Embryonic facial prominence (tissue), 1 donor: ENCODE measurements around the gene DIS3L.
"Not testable (repeated sequence)": the region's sequence is repeated elsewhere in the genome, so short reads cannot be mapped to it uniquely, and the experiment has no call there.

Source experiments
- DNase-seq: peaks from one replicate; pipeline ENCODE4 v3.0.0-alpha.2; 2016; ENCODE audit errors: extremely low spot score

Gene DIS3L

DNA sequence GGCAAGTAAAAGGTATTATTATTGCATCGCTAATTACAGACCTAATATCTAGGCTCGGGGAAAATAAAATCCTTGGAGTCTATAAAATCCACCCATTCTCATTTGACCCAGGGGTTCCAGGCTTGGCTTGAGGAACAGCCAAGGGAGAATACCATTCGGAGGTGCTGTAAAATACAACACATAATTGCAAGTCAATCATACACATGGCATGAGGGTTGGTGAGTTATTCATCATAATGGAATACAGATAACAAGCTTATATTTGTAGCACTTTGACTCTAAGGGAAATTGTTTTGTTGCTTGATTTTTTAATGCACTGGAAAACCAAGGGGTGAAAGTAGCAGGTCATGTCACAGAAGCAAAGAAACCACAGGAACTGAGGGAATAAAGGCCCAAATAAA, 16.8 kb upstream of the DIS3L start:
- no peak for DNase-seq

DNA sequence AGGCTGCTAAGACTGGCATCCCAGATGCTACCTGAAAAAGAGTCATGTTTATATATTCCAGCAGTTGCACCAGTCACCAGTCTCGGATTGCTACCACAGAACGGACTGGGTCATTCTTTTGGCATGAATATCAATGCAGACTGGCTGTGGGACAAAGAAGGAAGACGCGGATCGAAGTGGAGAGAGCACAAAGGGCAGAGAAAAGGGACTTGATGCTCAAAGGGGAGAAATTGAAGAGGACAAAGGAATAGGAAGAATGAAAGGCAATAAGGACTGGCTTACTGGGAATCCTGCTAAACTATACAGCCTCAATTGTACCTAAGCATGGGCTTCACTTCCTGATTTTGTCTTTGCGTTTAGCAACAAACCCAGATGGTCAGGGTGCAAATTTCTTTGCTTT, 15.3 kb upstream of the DIS3L start:
- DNase-seq, result no peak

DNA sequence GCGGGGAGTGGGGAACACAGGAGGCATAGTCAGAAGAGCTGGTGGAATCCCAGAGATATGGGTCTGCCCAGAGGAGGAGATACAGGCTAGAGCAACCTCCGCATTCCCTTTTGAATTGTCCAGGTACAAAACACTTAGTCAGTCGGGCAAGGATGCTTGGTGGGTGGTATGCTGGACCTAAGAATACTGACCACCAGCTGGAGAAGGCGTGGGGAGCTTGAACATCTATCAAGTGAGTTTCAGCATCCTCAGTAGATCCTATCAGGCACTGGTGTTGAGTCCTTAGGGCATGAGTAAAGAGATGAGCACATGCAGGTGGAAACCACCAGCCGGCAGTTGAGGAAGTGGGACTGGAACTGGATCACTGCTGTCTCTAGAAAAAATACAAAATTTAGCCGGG, 14.7 kb upstream of the DIS3L start:
- no peak for DNase-seq

DNA sequence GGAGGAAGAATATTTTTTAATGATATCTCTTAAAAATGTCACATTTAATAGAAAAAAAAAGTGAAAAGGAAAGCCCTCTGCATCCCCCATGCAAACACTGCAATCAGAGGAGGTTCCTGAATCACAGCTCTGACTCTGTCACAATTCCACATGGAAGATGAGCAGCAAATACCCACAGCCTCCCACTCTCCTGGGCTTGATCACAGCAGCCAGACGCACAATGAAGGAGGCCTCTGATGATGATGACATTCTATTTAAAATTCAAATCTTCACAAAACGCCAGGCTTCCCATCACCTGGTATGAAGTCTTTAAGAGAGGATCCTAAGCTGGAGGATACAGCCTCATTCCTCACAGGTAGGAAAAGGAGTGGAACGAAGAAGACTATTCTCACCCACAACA, 9.1 kb upstream of the DIS3L start:
- no peak for DNase-seq

DNA sequence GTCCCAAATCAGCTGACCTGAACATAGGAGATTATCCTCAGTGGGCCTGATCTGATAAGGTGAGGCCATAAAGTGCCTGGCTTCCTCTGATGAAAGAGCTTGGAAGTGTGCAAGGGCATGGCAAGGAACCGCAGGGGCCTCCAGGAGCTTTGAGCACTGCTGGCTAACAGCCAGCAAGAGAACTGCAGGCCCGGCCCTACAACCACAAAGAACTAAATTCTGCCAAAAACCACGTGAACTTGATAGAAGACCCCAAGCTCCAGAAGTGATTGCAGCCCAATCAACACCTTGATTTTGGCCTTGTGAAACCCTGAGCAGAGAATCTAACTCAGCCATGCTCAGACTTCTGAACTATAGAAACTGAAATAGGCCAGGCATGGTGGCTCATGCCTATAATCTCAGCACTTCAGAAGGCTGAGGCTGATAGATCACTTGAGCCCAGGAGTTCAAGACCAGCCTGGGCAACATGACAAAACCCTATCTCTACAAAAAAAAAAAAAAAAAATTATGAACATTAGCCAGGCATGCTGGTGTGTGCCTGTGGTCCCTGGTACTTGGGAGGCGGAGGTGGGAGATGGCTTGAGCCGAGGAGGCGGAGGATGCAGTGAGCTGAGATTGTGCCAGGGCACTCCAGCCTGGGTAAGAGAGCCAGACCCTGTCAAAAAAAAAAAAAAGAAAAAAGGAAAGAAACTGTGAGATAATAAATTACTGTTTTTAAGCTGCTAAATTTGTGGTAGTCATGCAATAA, 7.7 kb upstream of the DIS3L start:
- DNase-seq, result no peak

DNA sequence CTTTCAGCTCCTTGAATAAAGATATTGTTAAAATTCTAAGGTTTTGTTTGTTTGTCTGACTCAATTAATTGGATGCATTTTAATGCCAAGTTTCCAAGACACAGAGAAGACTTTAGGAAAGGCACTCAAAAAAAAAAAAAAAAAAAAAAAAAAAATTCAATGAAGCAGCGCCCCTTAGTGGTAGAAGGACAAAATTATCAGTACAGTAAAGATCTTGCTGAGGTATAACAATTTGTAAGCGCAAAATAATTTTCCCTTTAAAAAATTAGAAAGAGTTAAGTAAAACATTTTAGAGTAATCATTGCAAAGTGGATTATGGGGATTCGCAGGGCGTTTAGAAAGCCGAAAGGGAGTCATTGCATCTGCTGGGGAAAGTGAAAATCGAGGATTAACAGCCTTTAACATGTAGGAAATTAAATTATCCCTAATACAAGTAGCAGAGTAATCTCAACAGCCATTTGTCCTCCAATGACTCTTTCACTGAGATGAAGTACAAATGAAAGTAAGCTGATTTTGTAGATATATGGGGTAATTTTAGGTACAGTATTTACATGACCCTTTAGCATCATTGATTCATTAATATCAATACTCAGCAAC, 5.8 kb upstream of the DIS3L start:
- DNase-seq, result no peak

DNA sequence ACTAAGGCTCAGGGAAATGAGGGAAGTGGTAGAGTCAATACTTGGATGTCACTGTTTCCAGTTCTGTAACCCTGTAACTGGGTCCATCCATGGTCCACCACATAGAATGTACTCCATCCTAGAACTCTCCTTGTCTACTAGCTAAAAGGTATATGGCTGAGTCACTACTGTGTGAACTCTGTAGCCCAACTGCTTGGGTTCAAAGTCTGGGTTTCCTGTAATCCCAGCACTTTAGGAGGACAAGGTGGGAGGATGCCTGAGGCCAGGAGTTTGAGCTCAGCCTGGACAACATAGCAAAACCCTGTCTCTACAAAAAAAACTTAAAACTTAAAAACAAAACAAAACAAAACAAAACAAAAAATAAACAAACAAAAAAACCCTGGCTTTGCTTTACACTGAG, 5.3 kb upstream of the DIS3L start:
- DNase-seq, result no peak

DNA sequence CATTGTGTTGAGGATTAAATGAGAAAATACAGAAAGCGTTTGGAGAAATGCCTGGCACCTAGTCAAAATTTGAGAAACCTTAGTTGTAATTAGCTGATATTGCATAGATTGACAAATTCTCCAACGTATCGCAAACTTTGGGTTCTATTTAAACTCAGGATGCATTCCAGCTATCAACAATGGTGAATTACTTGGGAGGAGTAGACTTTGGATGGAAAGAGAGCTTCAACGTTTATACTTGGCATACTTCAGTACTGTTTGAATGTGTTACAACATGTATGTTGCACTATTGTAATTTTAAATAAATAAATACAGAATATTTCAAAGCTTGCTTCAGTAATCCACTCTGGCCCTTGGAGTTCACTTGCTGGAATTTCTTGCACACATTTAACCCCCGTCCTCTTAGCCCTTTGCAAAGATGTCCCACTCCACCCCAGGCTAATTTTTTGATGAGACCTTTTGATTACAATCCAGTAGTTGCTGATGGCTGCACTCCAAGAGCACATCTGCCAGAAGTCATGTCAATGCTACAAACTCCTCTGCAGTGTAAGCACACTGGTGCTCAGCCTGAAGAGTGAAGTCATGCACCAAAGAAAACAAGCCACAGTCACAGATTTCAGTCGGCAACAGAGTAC, 4.7 kb upstream of the DIS3L start:
- no peak for DNase-seq

DNA sequence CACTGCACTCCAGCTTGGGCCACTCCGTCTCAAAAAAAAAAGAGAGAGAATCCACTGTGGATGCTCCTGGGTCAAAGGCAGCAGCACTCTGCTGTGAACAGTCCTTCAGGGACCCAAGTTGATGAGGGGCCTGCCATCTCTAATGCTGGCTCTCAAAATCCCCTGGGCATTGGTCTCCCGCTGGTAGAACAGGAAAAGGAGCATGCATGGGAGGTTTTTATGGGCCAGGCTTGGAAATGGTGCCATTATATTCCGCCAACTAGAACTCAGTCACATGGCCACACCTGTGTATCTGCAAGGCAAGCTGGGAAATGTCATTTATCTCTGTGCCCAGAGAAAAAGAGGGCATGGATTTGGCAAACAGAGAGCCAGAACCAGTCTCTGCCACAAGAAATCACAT, 3.4 kb upstream of the DIS3L start:
- no peak for DNase-seq

DNA sequence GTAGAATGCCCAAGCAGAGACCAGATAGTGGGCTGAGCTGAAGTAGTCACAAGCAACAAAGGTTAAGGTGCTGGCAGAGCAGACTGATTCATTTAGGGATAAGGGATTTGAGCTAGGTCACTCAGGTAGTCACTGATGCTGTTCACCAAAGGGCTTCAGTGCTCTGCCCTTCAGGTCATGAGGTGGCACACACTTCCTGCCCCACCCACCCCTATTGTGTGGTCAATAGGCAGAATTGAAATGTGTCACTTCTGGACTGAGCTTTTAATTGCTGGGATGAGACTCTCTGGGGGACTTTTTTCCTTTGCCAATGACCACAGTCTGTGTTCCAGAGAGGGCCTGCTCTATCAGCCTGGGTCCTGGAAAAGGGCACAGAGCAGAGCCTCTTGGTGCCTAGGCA, 2.9 kb upstream of the DIS3L start:
- no peak for DNase-seq

DNA sequence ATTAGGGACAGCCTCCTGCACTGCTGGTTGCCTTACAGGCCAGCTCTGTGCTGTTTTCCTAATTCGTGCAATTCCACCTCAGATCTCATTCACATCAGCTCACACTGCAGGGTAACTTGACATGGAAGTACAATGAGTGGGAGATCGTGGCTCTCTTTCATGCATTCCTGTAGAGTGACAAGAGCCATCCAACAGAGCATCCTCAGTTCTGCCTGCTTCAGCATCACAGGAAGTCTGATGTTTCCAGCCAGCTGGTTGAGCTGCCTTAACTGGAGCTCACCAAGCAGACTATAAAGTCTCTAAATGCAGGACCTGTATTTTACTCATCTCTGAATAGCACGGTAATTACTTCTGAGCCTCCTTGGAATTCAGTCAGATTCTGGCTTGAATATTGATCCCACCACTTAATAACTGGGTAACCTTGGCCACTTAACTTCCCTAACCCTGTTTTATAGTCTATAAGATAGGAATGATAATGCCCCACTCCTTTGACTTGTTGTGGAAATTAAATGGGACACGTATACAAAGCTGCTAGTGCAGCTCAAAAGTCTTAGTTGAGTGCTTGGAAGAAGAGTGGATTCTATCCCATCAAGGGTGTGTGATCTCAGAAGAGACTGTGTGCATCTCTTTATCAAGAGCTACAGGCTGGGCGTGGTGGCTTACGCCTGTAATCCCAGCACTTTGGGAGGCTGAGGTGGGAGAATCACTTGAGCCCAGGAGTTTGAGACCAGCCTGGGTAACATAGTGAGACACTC, 1.4 kb upstream of the DIS3L start:
- DNase-seq, result no peak

DNA sequence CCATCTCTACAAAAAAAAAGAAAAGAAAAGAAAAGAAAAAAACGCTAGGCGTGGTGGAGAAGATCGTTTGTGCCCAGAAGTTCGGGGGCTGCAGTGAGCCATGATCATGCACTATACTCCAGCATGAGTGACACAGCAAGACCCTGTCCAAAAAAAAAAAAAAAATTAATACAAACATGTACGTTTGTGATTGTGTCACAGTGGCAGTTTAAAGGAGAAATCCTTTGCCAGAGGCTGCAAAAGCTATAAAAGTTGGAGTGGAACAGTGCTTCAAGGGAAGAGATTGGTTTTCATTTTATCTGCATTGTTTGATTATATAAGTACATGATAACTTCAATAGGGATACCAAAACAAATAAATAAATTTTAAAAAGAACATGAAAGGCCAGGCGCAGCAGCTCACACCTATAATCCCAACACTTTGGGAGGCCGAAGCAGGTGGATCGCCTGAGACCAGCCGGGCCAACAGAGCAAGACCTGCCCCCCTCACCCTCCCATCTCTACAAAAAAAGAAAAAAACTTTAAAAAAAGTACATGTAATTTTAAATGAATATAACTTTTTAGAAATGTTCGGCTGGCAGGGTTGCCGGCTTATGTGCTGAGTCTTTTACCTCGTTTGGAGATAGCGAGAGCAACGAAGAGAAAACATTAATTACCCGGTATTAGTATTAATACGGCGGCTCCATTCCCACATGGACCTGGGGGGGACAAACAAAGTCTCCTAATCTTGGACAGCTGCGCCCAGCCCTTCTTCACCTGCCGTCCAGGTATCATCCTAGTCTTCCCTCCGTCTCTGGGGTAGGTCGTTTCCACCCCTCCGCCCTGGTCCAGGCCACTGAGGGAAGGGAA, 573 bp upstream of the DIS3L start:
- DNase-seq, result no peak

DNA sequence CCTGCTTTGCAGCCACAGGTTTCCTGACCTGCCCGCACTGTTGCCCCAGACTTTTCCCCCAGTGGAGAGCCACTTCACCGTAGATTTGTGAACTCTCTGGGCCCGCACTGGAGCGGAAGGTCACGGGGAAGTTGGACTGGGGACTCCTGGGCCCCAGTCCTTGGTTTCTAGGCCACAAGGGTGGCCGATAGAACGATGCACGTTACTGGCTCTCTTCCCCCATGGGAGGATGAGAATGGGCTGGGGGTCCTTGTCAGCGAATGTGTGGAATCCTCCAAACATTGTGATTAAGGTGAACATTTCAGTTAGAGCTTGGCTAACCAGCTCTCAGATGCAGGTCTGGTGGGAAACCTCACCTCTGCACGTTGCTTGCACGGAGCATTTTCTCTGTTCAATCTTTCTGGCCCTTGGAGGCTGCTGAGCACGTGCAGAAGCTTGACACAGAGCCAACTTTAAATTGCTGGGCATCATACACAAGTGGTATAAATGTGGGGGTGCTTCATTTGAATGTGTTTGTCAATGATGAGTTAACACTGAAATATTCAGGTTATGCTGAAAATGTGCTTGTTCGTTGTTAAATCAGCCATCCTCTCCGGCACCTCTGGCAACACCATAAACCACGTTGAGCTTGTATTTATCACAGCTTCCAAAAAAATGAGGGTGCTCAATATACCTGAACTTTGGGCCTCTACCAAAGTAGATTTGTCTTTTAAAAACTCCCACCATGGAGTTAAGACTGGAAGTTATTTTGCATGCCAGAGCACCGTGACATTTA, 976 bp downstream of the DIS3L start:
- no peak for DNase-seq

DNA sequence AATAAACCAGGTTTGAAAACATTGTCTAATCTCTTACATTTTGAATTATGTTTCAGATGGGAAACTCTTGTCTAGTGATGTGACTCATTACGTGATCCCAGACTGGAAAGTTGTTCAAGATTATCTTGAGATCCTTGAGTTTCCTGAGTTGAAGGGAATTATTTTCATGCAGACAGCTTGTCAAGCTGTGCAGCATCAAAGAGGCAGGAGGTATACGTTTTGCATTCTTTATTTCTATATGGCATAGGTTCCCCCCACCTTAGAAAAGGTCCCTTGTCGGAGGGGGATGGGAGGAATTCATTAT, 1.5 kb downstream of the DIS3L start:
- no peak for DNase-seq

DNA sequence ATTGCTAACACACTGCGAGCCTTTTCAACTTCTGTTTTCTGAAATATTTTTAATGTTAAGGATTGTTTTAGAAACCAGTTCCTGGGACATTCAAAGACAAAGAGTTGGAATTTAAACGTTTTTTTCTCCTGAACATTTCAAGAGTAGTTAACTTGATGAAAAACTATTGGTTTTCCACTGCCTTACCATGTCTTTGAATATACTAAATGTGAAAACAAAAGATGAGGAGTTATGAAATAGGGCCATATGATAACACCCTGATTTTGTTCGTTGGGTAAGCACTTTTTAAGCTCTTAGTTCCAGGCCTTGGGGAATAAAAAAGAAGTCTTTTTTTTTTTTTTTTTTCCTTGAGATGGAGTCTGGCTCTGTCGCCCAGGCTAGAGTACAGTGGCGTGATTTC, 2.8 kb downstream of the DIS3L start:
- no peak for DNase-seq

DNA sequence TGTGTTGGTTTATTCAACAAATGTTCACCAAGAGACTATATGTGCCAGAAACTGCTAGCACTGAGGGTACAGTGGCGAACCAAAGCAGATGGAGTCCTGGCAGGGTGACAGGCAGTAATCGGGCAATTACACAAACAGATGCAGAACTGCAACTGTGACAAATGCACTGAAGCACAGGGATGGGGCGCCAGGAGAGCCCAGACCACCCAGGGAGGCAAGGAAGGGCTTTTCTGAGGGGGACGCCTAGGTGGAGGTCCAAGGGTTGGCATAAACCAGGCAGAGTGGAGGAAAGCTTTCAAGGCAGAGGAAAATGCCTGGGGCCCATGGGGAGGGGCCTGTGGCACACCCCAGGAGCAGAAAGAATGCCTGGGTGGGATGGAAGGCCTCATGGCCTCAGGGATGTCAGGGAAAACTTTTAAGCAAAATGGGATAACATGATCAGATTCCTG, 5.5 kb downstream of the DIS3L start:
- DNase-seq, result no peak

DNA sequence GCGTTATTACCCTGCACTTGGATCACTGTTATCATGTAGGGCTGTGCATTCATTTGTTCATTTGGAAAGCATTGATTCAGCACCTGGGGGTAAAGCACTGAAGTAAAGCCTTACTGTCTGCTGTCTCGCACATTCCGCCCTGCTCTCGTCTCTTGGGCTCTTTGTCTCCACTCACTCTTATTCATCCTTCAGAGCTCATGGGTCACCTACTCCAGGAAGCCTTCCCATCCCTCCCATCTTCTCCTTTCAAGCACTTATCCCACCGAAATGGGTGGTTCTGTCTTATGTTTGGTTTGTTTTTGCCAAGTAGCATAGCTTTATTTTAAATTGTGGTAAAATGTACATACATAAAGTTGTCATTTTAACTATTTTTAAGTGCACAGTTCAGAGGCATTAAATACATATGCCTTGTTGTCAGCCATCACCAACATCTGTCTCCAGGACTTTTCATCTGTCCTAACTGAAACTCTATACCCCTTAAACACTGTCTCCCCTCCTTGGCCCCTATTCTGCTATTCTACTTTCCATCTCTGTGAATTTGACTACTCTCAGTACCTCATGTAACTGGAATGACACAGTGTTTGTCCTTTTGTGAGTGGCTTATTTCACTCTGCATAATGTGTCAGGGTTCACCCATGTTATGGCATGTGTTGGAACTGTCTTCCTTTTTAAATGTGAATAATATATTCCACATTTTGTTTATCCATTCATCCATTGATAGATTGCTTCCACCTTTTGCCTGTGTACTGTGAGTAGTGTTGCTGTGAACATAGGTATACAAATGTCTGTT, 9.3 kb downstream of the DIS3L start:
- no peak for DNase-seq

DNA sequence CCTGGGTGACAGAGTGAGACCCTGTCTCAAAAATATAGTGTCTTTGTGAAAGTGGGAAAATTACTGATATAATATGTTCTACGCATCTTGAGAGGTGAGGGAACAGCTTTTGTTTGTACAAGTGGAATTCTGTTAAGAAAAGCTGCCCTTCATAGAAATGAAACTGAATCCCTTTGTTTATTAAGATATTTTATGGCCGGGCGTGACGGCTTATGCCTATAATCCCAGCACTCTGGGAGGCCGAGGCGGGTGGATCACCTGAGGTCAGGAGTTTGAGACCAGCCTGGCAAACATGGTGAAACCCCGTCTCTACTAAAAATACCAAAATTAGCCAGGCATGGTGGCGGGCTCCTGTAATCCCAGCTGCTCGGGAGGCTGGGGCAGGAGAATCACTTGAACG, 11.1 kb downstream of the DIS3L start:
- DNase-seq, result not testable (repeated sequence)

DNA sequence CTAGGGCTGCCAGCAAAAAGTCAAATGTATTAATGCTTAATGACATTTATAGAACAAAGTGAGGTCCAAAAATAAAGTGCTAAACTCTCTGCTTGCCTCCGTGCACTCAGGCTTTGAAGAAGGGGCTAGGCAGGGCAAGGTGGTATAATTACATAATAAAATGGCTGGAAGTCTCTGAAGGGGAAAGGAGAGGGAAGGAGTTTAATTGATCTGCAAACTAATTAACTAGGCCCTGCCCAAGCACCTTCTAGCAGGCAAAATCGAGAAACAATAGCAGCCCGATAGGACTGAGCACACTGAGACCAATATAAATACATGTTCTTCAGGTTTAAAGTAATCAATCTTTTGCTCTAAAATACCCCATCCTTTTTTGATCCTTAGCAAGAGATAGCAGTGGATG, 13.0 kb downstream of the DIS3L start:
- DNase-seq, result no peak

DNA sequence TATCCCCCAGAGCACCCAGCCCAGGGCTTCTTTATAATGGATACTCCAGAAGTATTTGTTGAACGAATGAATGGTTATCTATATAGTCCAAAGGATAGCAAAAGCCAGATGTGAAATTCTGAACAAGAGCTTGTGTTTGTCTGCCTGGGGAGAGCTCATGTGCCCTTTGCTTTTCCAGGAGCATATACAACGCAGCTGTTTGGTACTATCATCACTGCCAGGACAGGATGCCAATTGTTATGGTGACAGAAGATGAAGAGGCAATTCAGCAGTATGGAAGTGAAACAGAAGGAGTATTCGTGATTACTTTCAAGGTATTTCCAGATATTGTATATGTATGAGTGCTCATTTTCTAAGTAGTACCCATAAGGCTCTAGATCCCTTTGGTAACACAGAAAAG, 15.2 kb downstream of the DIS3L start:
- no peak for DNase-seq
